ENCODE results near the gene AFAP1L2.

AFAP1L2 gene

GRCh38 chr10:114291516-114291915, 112.8 kb downstream of the AFAP1L2 start:
- DNase-seq (ENCODE audit: low read depth, low spot score), result no peak

- no peak for DNase-seq (ENCODE audit: low read depth, low spot score)
Observed at GRCh38 chr10:114291076-114291475, 113.2 kb downstream of the AFAP1L2 start.

GRCh38 chr10:114290038-114290437, 114.3 kb downstream of the AFAP1L2 start:
- DNase-seq (ENCODE audit: low read depth, low spot score), result no peak

GRCh38 chr10:114289096-114289436, 115.2 kb downstream of the AFAP1L2 start:
- DNase-seq (ENCODE audit: low read depth, low spot score), result no peak

- no peak for DNase-seq (ENCODE audit: low read depth, low spot score)
Observed at GRCh38 chr10:114288424-114289095, 115.7 kb downstream of the AFAP1L2 start.

- DNase-seq (ENCODE audit: low read depth, low spot score), result no peak
Observed at GRCh38 chr10:114286921-114287320, 117.4 kb downstream of the AFAP1L2 start.

- DNase-seq (ENCODE audit: low read depth, low spot score), result no peak
Observed at GRCh38 chr10:114285961-114286441, 118.3 kb downstream of the AFAP1L2 start.

- no peak for DNase-seq (ENCODE audit: low read depth, low spot score)
Observed at GRCh38 chr10:114284346-114285071, 119.8 kb downstream of the AFAP1L2 start.

- no peak for DNase-seq (ENCODE audit: low read depth, low spot score)
Observed at GRCh38 chr10:114283535-114284234, 120.6 kb downstream of the AFAP1L2 start.

- DNase-seq (ENCODE audit: low read depth, low spot score), result no peak
Observed at GRCh38 chr10:114283091-114283490, 121.2 kb downstream of the AFAP1L2 start.

GRCh38 chr10:114282526-114282925, 121.8 kb downstream of the AFAP1L2 start:
- DNase-seq (ENCODE audit: low read depth, low spot score), result no peak

GRCh38 chr10:114281461-114281860, 122.8 kb downstream of the AFAP1L2 start:
- no peak for DNase-seq (ENCODE audit: low read depth, low spot score)

GRCh38 chr10:114281006-114281405, 123.3 kb downstream of the AFAP1L2 start:
- DNase-seq (ENCODE audit: low read depth, low spot score), result no peak

GRCh38 chr10:114279901-114280644, 124.2 kb downstream of the AFAP1L2 start:
- no peak for DNase-seq (ENCODE audit: low read depth, low spot score)

- no peak for DNase-seq (ENCODE audit: low read depth, low spot score)
Observed at GRCh38 chr10:114279289-114279688, 125.0 kb downstream of the AFAP1L2 start.

- no peak for DNase-seq (ENCODE audit: low read depth, low spot score)
Observed at GRCh38 chr10:114278884-114279191, 125.5 kb downstream of the AFAP1L2 start.

- DNase-seq (ENCODE audit: low read depth, low spot score), result no peak
Observed at GRCh38 chr10:114278140-114278883, 126.0 kb downstream of the AFAP1L2 start.

- no peak for DNase-seq (ENCODE audit: low read depth, low spot score)
Observed at GRCh38 chr10:114276671-114277070, 127.6 kb downstream of the AFAP1L2 start.

- no peak for DNase-seq (ENCODE audit: low read depth, low spot score)
Observed at GRCh38 chr10:114276066-114276465, 128.2 kb downstream of the AFAP1L2 start.

GRCh38 chr10:114274616-114275453, 129.5 kb downstream of the AFAP1L2 start:
- no peak for DNase-seq (ENCODE audit: low read depth, low spot score)
